AG09309 (cell line): ENCODE measurements around the gene INSM2.

ENCODE experiments used
- DNase-seq: peaks from one replicate; pipeline ENCODE4 v3.0.0-alpha.2; 2010; ENCODE audit warnings: low read depth
- H3K4me3 ChIP-seq: 2 replicates; pipeline ENCODE4 v1.5.1; 2011; ENCODE audit warnings: mild to moderate bottlenecking, low read depth, low read length, moderate library complexity; ENCODE audit not compliant: control insufficient read depth
- CTCF ChIP-seq: IDR thresholded peaks from 2 replicates; pipeline ENCODE4 v1.5.1; 2011; ENCODE audit warnings: mild to moderate bottlenecking, low read depth, low read length, inconsistent platforms; ENCODE audit not compliant: insufficient read depth, control insufficient read depth; ENCODE audit errors: missing control alignments

INSM2 gene

GRCh38 chr14:35558680-35559079 is 24.7 kb downstream of the INSM2 start:
- no peak for DNase-seq

DNA sequence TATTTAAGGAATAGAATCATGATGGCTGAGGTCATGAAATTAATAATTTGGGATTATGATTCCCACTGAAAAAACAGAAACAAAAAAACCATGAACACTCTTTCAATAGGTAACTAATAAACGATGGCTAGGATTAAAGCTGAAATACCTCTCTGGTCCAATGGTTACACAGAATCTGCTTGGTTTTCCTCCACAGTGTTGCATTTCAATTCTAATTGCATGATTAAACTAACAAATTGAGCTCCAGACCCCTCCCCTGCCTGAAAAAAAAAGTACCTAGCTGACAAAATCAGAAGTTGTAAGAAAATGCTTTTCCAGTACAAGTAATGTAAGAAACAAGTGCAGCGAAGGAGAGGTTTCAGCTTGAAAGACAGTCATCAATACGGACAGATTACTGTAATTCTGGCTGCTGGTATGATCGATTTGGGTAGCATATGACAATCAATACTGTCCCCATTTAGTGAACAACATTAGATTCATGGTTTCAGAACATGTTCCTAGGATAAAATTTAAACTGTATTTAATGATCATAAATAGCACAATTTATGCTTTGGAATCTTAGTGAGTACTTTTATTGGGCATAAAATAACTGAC is 32.0 kb downstream of the INSM2 start:
- no peak for TF ChIP-seq CTCF
- no peak for DNase-seq
- no peak overlapping the region for H3K4me3 ChIP-seq

More at GRCh38 chr14:35558680-35559079, 24.7 kb downstream of the INSM2 start:
- no peak for TF ChIP-seq CTCF
- H3K4me3 ChIP-seq: no peak overlapping the region

GRCh38 chr14:35571598-35571997 is 37.6 kb downstream of the INSM2 start:
- TF ChIP-seq CTCF: no peak
- DNase-seq: no peak
- H3K4me3 ChIP-seq: no peak overlapping the region

- H3K4me3 ChIP-seq: no peak overlapping the region
- TF ChIP-seq CTCF: no peak
- no peak for DNase-seq
These were observed 39.9 kb downstream of the INSM2 start for GRCh38 chr14:35573911-35574310.

- TF ChIP-seq CTCF: no peak
- no peak for DNase-seq
- H3K4me3 ChIP-seq: no peak overlapping the region
These were observed 42.3 kb downstream of the INSM2 start for GRCh38 chr14:35576260-35576659.

GRCh38 chr14:35576856-35577255 is 42.9 kb downstream of the INSM2 start:
- no peak for TF ChIP-seq CTCF
- no peak for DNase-seq
- no peak overlapping the region for H3K4me3 ChIP-seq

DNA sequence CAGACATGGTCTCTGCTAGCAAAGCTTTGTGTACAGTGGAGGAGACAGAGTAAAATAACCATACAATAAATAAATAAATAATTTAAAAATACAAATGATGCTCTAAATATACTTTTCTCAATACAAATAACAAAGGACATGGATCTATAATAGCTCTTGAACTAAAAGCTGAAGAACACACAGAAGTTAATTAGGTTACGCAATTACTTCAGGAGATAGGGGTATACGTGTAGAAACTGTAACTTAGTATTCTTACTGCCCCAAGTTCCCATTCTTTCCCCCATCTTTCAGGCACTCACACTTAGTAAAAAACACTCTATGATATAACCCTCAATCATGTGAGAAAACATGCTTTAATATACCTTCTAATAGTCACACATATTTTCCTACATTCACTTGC is 44.2 kb downstream of the INSM2 start:
- no peak for DNase-seq
- TF ChIP-seq CTCF: no peak
- H3K4me3 ChIP-seq: no peak overlapping the region
